HepG2 (cell line): Measurements from ENCODE around the gene FAM81A. TPM values are rescaled to one million over a fixed set of nuclear protein-coding genes. Genes with fewer than 3 reads are reported as not detected.

Source experiments
- ARNT2 ChIP-seq: sonication (generic); formaldehyde crosslinking; IDR thresholded peaks from 2 replicates; pipeline ENCODE4 v1.8.0; 2022; ENCODE audit warnings: mild to moderate bottlenecking, low read depth, missing genetic modification reagents, moderate library complexity
- CHD4 ChIP-seq: fragments of 200-600 bp; sonication (generic); IDR thresholded peaks from 2 replicates; pipeline ENCODE4 v1.7.0; 2017; ENCODE audit warnings: mild to moderate bottlenecking, low read length, borderline replicate concordance
- DPF2 ChIP-seq: sonication (generic); formaldehyde crosslinking; IDR thresholded peaks from 2 replicates; pipeline ENCODE4 v1.4.0; 2020; ENCODE audit warnings: mild to moderate bottlenecking, low read depth, missing genetic modification reagents, borderline replicate concordance
- HNRNPLL ChIP-seq: fragments of 200-400 bp; formaldehyde crosslinking; IDR thresholded peaks from 2 replicates; pipeline ENCODE4 v1.6.1; 2017; ENCODE audit warnings: mild to moderate bottlenecking, low read depth, low read length; ENCODE audit not compliant: poor library complexity, severe bottlenecking
- HOXA7 ChIP-seq: sonication (generic); formaldehyde crosslinking; IDR thresholded peaks from 2 replicates; pipeline ENCODE4 v1.8.1; 2022; ENCODE audit warnings: mild to moderate bottlenecking, missing genetic modification reagents, moderate library complexity
- KDM2A ChIP-seq: sonication (generic); formaldehyde crosslinking; IDR thresholded peaks from 2 replicates; pipeline ENCODE4 v1.4.0; 2020; ENCODE audit warnings: low read depth, missing genetic modification reagents, borderline replicate concordance
- MXI1 ChIP-seq: IDR thresholded peaks from 3 replicates; pipeline ENCODE4 v1.6.1; 2012; ENCODE audit warnings: low read depth, low read length, inconsistent platforms, borderline replicate concordance
- MYC ChIP-seq: sonication (generic); formaldehyde crosslinking; IDR thresholded peaks from 2 replicates; pipeline ENCODE4 v1.9.0; 2021; ENCODE audit warnings: missing genetic modification reagents, borderline replicate concordance
- PHF8 ChIP-seq: sonication (generic); formaldehyde crosslinking; IDR thresholded peaks from 2 replicates; pipeline ENCODE4 v1.5.0; 2020; ENCODE audit warnings: missing genetic modification reagents
- SP5 ChIP-seq: IDR thresholded peaks from 2 replicates; pipeline ENCODE4 v1.6.1; 2016; ENCODE audit warnings: low read depth, borderline replicate concordance
- TAF15 ChIP-seq: fragments of 200-400 bp; formaldehyde crosslinking; IDR thresholded peaks from one replicate; pipeline ENCODE4 v1.6.1; 2018; ENCODE audit warnings: mild to moderate bottlenecking, low read depth, low read length; ENCODE audit not compliant: poor library complexity, severe bottlenecking
- ZBTB1 ChIP-seq: sonication (generic); formaldehyde crosslinking; IDR thresholded peaks from 2 replicates; pipeline ENCODE4 v1.4.0; 2020; ENCODE audit warnings: missing genetic modification reagents, borderline replicate concordance
- ZMYM2 ChIP-seq: sonication (generic); formaldehyde crosslinking; IDR thresholded peaks from 2 replicates; pipeline ENCODE4 v1.8.0; 2022; ENCODE audit warnings: mild to moderate bottlenecking, missing genetic modification reagents
- ZNF205 ChIP-seq: IDR thresholded peaks from 2 replicates; pipeline ENCODE4 v1.6.1; 2018; ENCODE audit warnings: missing biosample characterization, missing genetic modification reagents
- ZNF225 ChIP-seq: sonication (generic); formaldehyde crosslinking; IDR thresholded peaks from 2 replicates; pipeline ENCODE4 v1.4.0; 2020; ENCODE audit warnings: mild to moderate bottlenecking, missing genetic modification reagents
- ZNF263 ChIP-seq: sonication (generic); formaldehyde crosslinking; IDR thresholded peaks from 2 replicates; pipeline ENCODE4 v1.4.0; 2020; ENCODE audit warnings: missing genetic modification reagents
- ZNF430 ChIP-seq: sonication (generic); formaldehyde crosslinking; IDR thresholded peaks from 2 replicates; pipeline ENCODE4 v1.9.0; 2021; ENCODE audit warnings: mild to moderate bottlenecking, missing genetic modification reagents
- ZNF563 ChIP-seq: sonication (generic); formaldehyde crosslinking; IDR thresholded peaks from 2 replicates; pipeline ENCODE4 v1.8.0; 2022; ENCODE audit warnings: mild to moderate bottlenecking, moderate library complexity, missing genetic modification reagents
- ZNF629 ChIP-seq: sonication (generic); formaldehyde crosslinking; conservative IDR thresholded peaks from 2 replicates; pipeline ENCODE4 v1.5.0; 2020; ENCODE audit warnings: missing genetic modification reagents
- ZNF652 ChIP-seq: IDR thresholded peaks from 2 replicates; pipeline ENCODE4 v1.6.1; 2016; ENCODE audit warnings: low read depth, borderline replicate concordance
- ZNF790 ChIP-seq: sonication (generic); formaldehyde crosslinking; IDR thresholded peaks from 2 replicates; pipeline ENCODE4 v1.8.0; 2022; ENCODE audit warnings: missing genetic modification reagents, mild to moderate bottlenecking, borderline replicate concordance
- ZNF792 ChIP-seq: IDR thresholded peaks from 2 replicates; pipeline ENCODE4 v1.6.1; 2016
- ZSCAN9 ChIP-seq: IDR thresholded peaks from 2 replicates; pipeline ENCODE4 v1.6.1; 2016; ENCODE audit warnings: borderline replicate concordance
- polyA plus RNA-seq, 8 experiments: library from polyadenylated mRNA; depleted of rRNA in 3 of 8; stranded (reverse) in 7 of 8; unstranded in 1 of 8; fragments of >200 nt; fragmentation: Illumina TruSeq in 4 of 8; extraction: Trizol in 4 of 8; gene quantifications; 2 replicates each; pipeline versions ENCODE4 v1.2.1 to v1.2.3, GENCODE V29; 2011 to 2016; ENCODE audit warnings: low read depth in 4 of 8, missing spikeins in 1 of 8, mixed read lengths in 1 of 8; ENCODE audit not compliant: insufficient read depth in 1 of 8
- total RNA-seq, 5 experiments: library from RNA; depleted of rRNA; stranded (reverse); fragments of >200 nt; fragmentation: Illumina TruSeq; extraction: Trizol; gene quantifications; 2 replicates each; pipeline ENCODE4 v1.2.3, GENCODE V29; 2016; ENCODE audit warnings: low read depth in 1 of 5
- TF ChIP-seq, protein P1 (sequence below): sonication (generic); formaldehyde crosslinking; IDR thresholded peaks from 2 replicates; pipeline ENCODE4 v1.4.0; 2020; ENCODE audit warnings: missing genetic modification reagents
- TF ChIP-seq, protein P2 (sequence below): sonication (generic); formaldehyde crosslinking; conservative IDR thresholded peaks from 2 replicates; pipeline ENCODE4 v1.8.0; 2022; ENCODE audit warnings: mild to moderate bottlenecking, moderate library complexity, missing genetic modification reagents
- TF ChIP-seq, protein P3 (sequence below): sonication (generic); formaldehyde crosslinking; IDR thresholded peaks from 2 replicates; pipeline ENCODE4 v1.4.0; 2020; ENCODE audit warnings: missing genetic modification reagents

Gene FAM81A
- total and polyA plus RNA-seq, 2 of the 13 experiments (the other 11 are each of a cell fraction or from before 2014, with no cell fraction given) = 0.09 TPM; not detected in 1

DNA sequence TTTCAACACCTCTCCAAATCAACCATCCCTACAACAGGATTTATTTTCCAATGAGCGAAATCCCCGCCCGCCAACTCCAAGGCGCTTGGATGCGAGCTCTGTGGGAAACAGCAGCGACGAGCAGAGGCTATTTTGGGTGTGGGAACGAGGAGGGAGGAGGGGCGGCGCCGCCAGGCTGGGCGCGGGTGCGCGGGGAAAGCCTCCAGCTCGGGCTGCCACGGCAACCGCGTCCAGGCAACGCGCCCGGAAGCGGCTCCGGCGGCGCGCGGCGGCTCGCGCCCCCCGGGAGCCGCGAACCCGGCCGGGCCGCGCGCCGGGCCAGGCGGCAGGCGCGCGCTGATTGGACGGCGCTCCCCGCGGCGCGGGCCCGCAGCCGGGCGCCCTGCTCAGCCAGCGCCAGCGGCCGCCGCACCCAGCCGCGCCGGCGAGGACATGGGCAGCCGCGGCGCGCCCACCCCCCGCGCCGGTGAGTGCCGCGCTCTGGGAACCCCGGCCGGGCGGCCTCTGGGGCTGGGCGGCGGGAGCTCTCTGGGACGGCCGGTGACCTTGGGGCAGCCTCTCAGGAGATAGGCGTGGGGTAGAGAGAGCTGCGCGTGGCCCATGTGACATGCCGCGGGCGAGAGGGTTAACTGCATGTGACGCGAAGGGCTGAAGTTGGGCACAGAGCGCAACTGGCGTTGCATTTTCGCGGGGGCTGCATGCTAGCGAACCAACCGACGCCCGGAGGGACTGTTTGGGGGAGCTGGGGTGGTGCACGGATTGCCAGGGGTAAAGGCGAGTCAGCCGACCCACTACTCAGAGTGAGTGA lies at the start of gene FAM81A (continued):
- TF ChIP-seq, protein P1, sequence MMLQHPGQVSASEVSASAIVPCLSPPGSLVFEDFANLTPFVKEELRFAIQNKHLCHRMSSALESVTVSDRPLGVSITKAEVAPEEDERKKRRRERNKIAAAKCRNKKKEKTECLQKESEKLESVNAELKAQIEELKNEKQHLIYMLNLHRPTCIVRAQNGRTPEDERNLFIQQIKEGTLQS (CRISPR knock-in tag) = no peak
- TF ChIP-seq ARNT2 (CRISPR knock-in tag) = no peak
- TF ChIP-seq DPF2 (CRISPR knock-in tag) = no peak
- TF ChIP-seq CHD4 = no peak
- TF ChIP-seq ZNF629 (CRISPR knock-in tag) = no peak
- TF ChIP-seq ZBTB1 (CRISPR knock-in tag) = no peak
- TF ChIP-seq MYC = 0 out of 2 replicates have a peak, but pooled peaks have one; percentile 13
- no peak for TF ChIP-seq ZNF205 (CRISPR knock-in tag)
- no peak for TF ChIP-seq ZNF792
- no peak for TF ChIP-seq HOXA7 (CRISPR knock-in tag)
- TF ChIP-seq ZNF652 = peak; percentile 65
- no peak for TF ChIP-seq ZNF263
- no peak for TF ChIP-seq ZNF430 (CRISPR knock-in tag)
- TF ChIP-seq MXI1 = peak; percentile 33; the same call in 1 of the 3 replicates
- TF ChIP-seq, protein P2, sequence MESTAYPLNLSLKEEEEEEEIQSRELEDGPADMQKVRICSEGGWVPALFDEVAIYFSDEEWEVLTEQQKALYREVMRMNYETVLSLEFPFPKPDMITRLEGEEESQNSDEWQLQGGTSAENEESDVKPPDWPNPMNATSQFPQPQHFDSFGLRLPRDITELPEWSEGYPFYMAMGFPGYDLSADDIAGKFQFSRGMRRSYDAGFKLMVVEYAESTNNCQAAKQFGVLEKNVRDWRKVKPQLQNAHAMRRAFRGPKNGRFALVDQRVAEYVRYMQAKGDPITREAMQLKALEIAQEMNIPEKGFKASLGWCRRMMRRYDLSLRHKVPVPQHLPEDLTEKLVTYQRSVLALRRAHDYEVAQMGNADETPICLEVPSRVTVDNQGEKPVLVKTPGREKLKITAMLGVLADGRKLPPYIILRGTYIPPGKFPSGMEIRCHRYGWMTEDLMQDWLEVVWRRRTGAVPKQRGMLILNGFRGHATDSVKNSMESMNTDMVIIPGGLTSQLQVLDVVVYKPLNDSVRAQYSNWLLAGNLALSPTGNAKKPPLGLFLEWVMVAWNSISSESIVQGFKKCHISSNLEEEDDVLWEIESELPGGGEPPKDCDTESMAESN (CRISPR knock-in tag) = 0 out of 2 replicates have a peak, but pooled peaks have one; percentile 38
- no peak for TF ChIP-seq SP5 (CRISPR knock-in tag)
- TF ChIP-seq ZSCAN9 (CRISPR knock-in tag) = no peak
- TF ChIP-seq ZMYM2 (CRISPR knock-in tag) = no peak
- TF ChIP-seq ZNF225 (CRISPR knock-in tag) = no peak
- TF ChIP-seq PHF8 (CRISPR knock-in tag) = 0 out of 2 replicates have a peak, but pooled peaks have one; percentile 15
- 0 out of 2 replicates have a peak, but pooled peaks have one; percentile 13 for TF ChIP-seq KDM2A
- TF ChIP-seq ZNF790 = no peak
- 0 out of 2 replicates have a peak, but pooled peaks have one; percentile 40 for TF ChIP-seq ZNF563 (CRISPR knock-in tag)
- peak; percentile 83 for TF ChIP-seq HNRNPLL
- no peak for TF ChIP-seq TAF15
- TF ChIP-seq, protein P3, sequence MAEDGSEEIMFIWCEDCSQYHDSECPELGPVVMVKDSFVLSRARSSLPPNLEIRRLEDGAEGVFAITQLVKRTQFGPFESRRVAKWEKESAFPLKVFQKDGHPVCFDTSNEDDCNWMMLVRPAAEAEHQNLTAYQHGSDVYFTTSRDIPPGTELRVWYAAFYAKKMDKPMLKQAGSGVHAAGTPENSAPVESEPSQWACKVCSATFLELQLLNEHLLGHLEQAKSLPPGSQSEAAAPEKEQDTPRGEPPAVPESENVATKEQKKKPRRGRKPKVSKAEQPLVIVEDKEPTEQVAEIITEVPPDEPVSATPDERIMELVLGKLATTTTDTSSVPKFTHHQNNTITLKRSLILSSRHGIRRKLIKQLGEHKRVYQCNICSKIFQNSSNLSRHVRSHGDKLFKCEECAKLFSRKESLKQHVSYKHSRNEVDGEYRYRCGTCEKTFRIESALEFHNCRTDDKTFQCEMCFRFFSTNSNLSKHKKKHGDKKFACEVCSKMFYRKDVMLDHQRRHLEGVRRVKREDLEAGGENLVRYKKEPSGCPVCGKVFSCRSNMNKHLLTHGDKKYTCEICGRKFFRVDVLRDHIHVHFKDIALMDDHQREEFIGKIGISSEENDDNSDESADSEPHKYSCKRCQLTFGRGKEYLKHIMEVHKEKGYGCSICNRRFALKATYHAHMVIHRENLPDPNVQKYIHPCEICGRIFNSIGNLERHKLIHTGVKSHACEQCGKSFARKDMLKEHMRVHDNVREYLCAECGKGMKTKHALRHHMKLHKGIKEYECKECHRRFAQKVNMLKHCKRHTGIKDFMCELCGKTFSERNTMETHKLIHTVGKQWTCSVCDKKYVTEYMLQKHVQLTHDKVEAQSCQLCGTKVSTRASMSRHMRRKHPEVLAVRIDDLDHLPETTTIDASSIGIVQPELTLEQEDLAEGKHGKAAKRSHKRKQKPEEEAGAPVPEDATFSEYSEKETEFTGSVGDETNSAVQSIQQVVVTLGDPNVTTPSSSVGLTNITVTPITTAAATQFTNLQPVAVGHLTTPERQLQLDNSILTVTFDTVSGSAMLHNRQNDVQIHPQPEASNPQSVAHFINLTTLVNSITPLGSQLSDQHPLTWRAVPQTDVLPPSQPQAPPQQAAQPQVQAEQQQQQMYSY (CRISPR knock-in tag) = no peak
